Activated naive CD4-positive, alpha-beta T cell treated with anti-CD3 and anti-CD28 coated beads, Interleukin-2, amount 10 ng/mL, durations not matched to agents 7 days and 5 days (primary cell): ENCODE data around the gene DNAJC12.
"Not testable (repeated sequence)": the region's sequence is repeated elsewhere in the genome, so short reads cannot be mapped to it uniquely, and the experiment has no call there.

Experiments used
- CTCF ChIA-PET: fragments of 350-600 bp; sonication (Branson Sonifier 250); formaldehyde crosslinking; loops from one replicate; lab custom pipeline; 2021; ENCODE audit warnings: antibody characterized with exemption; lab: Charles Lee
- DNase-seq: peaks from one replicate; pipeline ENCODE4 v3.0.0-alpha.2; 2020
- H3K27ac Mint-ChIP-seq: one replicate; pipeline ENCODE4 v1.8.0; 2021; ENCODE audit warnings: mild to moderate bottlenecking, moderate library complexity, mixed read lengths
- H3K27me3 Mint-ChIP-seq: one replicate; pipeline ENCODE4 v1.8.0; 2021; ENCODE audit warnings: mild to moderate bottlenecking, mixed read lengths
- H3K36me3 Mint-ChIP-seq: one replicate; pipeline ENCODE4 v1.8.0; 2021; ENCODE audit warnings: mixed read lengths
- H3K4me1 Mint-ChIP-seq: one replicate; pipeline ENCODE4 v1.8.0; 2021; ENCODE audit warnings: mixed read lengths
- H3K4me3 Mint-ChIP-seq: one replicate; pipeline ENCODE4 v1.8.0; 2021; ENCODE audit warnings: mild to moderate bottlenecking, moderate library complexity, mixed read lengths
- H3K9me3 Mint-ChIP-seq: one replicate; pipeline ENCODE4 v1.8.0; 2021; ENCODE audit warnings: mixed read lengths

The DNAJC12 gene

GRCh38 chr10:67837541-67838314, at the start of gene DNAJC12:
Gene DNAJC12 (minus strand): TSS chr10:67838188. CDS start chr10:67838011, 177 bp downstream.
- Mint-ChIP-seq H3K27ac (no peak within 1 kb of the TSS), H3K4me3 (no peak within 1 kb of the TSS), H3K27me3 (no peaks in the 10 kb centered on the region), H3K9me3 (peaks cover 8% of the 10 kb centered on the region), H3K36me3 (no peaks in the 10 kb centered on the region), H3K4me1 (peaks cover 4% of the 10 kb centered on the region)
- CTCF ChIA-PET: interaction anchor here (1.7 to 1.8 kb wide), 2 partner anchors 50 to 57 kb away, joined by 5 to 13 read pairs; no protein-coding TSS in a partner anchor
- no peak for DNase-seq

GRCh38 chr10:67884842-67885670, 47.1 kb upstream of the DNAJC12 start:
- peak; percentile 88 for DNase-seq
- Mint-ChIP-seq H3K4me3 (peak overlapping the region; percentile 83), H3K27me3 (peaks cover 3% of the 10 kb centered on the region), H3K27ac (peak overlapping the region; percentile 95), H3K9me3 (no peaks in the 10 kb centered on the region), H3K4me1 (peaks cover 36% of the 10 kb centered on the region), H3K36me3 (peaks cover 29% of the 10 kb centered on the region)
- CTCF ChIA-PET: interaction anchor here (0.6 to 3.4 kb wide), 3 partner anchors 30 to 134 kb away, joined by 3 to 15 read pairs (median 5); no protein-coding TSS in a partner anchor

GRCh38 chr10:67884313-67884841, 46.4 kb upstream of the DNAJC12 start, which contains the start of gene SIRT1:
Gene SIRT1 (plus strand): TSS chr10:67884656. CDS start chr10:67884722, 66 bp downstream.
- Mint-ChIP-seq H3K36me3 (peaks cover 24% of the 10 kb centered on the region), H3K27me3 (peaks cover 3% of the 10 kb centered on the region), H3K4me3 (peak within 1 kb of the TSS; percentile 83), H3K27ac (peak within 1 kb of the TSS; percentile 95), H3K4me1 (peaks cover 32% of the 10 kb centered on the region), H3K9me3 (no peaks in the 10 kb centered on the region)
- DNase-seq: peak; percentile 94
- CTCF ChIA-PET: interaction anchor here (0.6 to 3.4 kb wide), 4 partner anchors 27 to 133 kb away, joined by 3 to 15 read pairs (median 4); no protein-coding TSS in a partner anchor

DNA sequence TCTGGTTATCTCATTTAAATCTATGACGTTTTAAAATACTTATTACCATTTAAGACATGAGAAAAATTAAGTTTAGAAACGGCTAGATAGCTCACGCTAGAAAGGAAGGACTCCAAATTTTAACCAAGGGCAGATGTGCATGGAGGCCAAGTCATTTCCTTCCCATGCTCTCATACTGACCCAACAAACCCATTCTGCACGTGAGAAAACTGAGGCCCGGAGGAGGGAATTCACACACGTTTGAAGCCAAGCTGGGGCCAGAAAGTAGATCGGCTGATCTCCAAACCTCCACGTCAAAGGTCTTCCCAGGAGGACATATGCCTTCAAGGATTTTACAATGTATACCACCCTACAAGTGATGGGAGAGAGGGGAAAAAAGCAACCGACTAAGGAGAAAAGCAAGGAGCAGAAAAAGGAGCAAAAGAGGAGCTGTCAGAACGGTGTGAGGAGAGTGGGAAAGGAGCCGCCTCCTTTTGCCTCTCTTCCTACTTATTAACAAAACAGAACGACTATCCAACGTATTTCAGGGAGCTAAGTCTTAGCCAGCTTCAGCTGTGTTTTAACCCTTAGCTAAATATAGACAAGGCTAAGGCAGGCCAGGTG, 45.8 kb upstream of the DNAJC12 start:
- no peak for DNase-seq
- Mint-ChIP-seq H3K4me3 (peak overlapping the region; percentile 83), H3K9me3 (no peaks in the 10 kb centered on the region), H3K27me3 (peaks cover 3% of the 10 kb centered on the region), H3K4me1 (peaks cover 28% of the 10 kb centered on the region), H3K36me3 (peaks cover 19% of the 10 kb centered on the region), H3K27ac (peak overlapping the region; percentile 95)
- CTCF ChIA-PET: interaction anchor here (1.0 to 3.4 kb wide), 3 partner anchors 27 to 96 kb away, joined by 3 to 15 read pairs (median 5); no protein-coding TSS in a partner anchor

- Mint-ChIP-seq H3K9me3 (no peaks in the 10 kb centered on the region), H3K36me3 (no peaks in the 10 kb centered on the region), H3K4me3 (no peak overlapping the region), H3K27me3 (peaks cover 11% of the 10 kb centered on the region), H3K4me1 (no peaks in the 10 kb centered on the region), H3K27ac (no peak overlapping the region)
- no peak for DNase-seq
- CTCF ChIA-PET: interaction anchor here (0.9 kb wide), 1 partner anchor 90 kb away, joined by 4 read pairs; no protein-coding TSS in a partner anchor
Measured at GRCh38 chr10:67878133-67878532, 40.1 kb upstream of the DNAJC12 start.

- H3K27ac Mint-ChIP-seq, H3K4me3 Mint-ChIP-seq, H3K36me3 Mint-ChIP-seq, H3K9me3 Mint-ChIP-seq, DNase-seq, H3K4me1 Mint-ChIP-seq: not testable (repeated sequence)
- CTCF ChIA-PET: interaction anchor here (0.6 kb wide), 1 partner anchor 89 kb away, joined by 3 read pairs; no protein-coding TSS in a partner anchor
- peaks cover 11% of the 10 kb centered on the region for H3K27me3 Mint-ChIP-seq
Measured at GRCh38 chr10:67877421-67877820, 39.4 kb upstream of the DNAJC12 start.

- Mint-ChIP-seq H3K9me3 (no peaks in the 10 kb centered on the region), H3K4me3 (no peak overlapping the region), H3K27me3 (peaks cover 11% of the 10 kb centered on the region), H3K27ac (no peak overlapping the region), H3K4me1 (no peaks in the 10 kb centered on the region), H3K36me3 (no peaks in the 10 kb centered on the region)
- CTCF ChIA-PET: interaction anchor here (0.6 kb wide), 1 partner anchor 337 kb away, joined by 3 read pairs; no protein-coding TSS in a partner anchor
- DNase-seq: no peak
Measured at GRCh38 chr10:67875340-67876238, 37.6 kb upstream of the DNAJC12 start.

GRCh38 chr10:67869996-67870395, 32.0 kb upstream of the DNAJC12 start:
- peaks cover 7% of the 10 kb centered on the region for H3K27me3 Mint-ChIP-seq
- no peak for DNase-seq
- no peak overlapping the region for H3K27ac Mint-ChIP-seq
- H3K4me3 Mint-ChIP-seq: no peak overlapping the region
- no peaks in the 10 kb centered on the region for H3K36me3 Mint-ChIP-seq
- no peaks in the 10 kb centered on the region for H3K9me3 Mint-ChIP-seq
- CTCF ChIA-PET: interaction anchor here (2.3 kb wide), 1 partner anchor 15 kb away, joined by 8 read pairs; no protein-coding TSS in a partner anchor
- H3K4me1 Mint-ChIP-seq: no peaks in the 10 kb centered on the region

- Mint-ChIP-seq H3K27me3 (no peaks in the 10 kb centered on the region), H3K4me1 (no peaks in the 10 kb centered on the region), H3K27ac (no peak overlapping the region), H3K4me3 (no peak overlapping the region), H3K9me3 (no peaks in the 10 kb centered on the region), H3K36me3 (no peaks in the 10 kb centered on the region)
- CTCF ChIA-PET: no interaction called here
- DNase-seq: no peak
Measured at GRCh38 chr10:67868132-67868531, 30.1 kb upstream of the DNAJC12 start.

DNA sequence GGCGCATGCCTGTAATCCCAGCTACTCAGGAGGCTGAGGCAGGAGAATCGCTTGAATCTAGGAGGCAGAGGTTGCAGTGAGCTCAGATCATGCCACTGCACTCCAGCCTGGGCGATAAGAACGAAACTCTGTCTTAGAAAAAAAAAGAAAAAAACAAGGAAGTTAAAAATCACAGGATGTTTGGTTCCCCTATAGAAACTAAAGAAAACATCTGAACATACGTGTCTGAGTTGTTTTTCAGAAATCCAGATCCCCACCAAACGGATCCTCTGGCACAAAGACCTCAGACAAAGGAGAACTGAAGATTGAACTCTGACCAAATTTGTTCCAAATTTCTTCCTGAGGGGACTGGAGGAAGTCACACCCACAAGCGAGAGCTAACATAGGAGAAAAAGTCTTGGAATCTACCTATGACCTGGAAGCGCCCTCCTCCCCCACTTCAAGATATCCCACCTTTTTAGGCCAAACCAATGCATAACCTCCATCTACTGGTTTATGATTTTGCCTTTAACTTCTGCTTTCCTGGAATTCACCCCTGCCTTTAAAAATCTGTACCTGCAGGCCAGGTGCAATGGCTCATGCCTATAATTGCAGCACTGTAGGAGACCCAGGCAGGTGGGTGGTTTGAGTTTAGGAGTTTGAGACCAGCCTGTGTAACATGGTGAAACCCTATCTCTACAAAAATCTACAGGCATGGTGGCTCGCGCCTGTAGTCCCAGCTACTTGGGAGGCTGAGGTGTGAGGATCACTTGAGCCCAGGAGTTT, 26.8 kb upstream of the DNAJC12 start:
- DNase-seq: no peak
- CTCF ChIA-PET: interaction anchor here (0.7 kb wide), 1 partner anchor 13 kb away, joined by 4 read pairs; no protein-coding TSS in a partner anchor
- H3K27me3 Mint-ChIP-seq: no peaks in the 10 kb centered on the region
- no peak overlapping the region for H3K4me3 Mint-ChIP-seq
- H3K9me3 Mint-ChIP-seq: no peaks in the 10 kb centered on the region
- H3K36me3 Mint-ChIP-seq: no peaks in the 10 kb centered on the region
- H3K27ac Mint-ChIP-seq: no peak overlapping the region
- no peaks in the 10 kb centered on the region for H3K4me1 Mint-ChIP-seq

- Mint-ChIP-seq H3K4me3 (no peak overlapping the region), H3K4me1 (no peaks in the 10 kb centered on the region), H3K9me3 (no peaks in the 10 kb centered on the region), H3K27ac (no peak overlapping the region), H3K27me3 (no peaks in the 10 kb centered on the region), H3K36me3 (no peaks in the 10 kb centered on the region)
- no peak for DNase-seq
- CTCF ChIA-PET: interaction anchor here (1.8 kb wide), 1 partner anchor 350 kb away, joined by 3 read pairs; no protein-coding TSS in a partner anchor
Measured at GRCh38 chr10:67863094-67863493, 25.1 kb upstream of the DNAJC12 start.
